ENCODE results near the gene LAMA5.

GRCh38 chr20:62348604-62349003 lies 18.5 kb downstream of the LAMA5 start:
- no peak for TF ChIP-seq CTCF (IDR thresholded peaks at IDR 0.05 in 4 of 5, conservative IDR thresholded peaks at IDR 0.05 in 1 of 5)
- TF ChIP-seq POLR2A (IDR thresholded peaks at IDR 0.05), result no peak

Data from gastrocnemius medialis (tissue), 4 donors.